Measurements from ENCODE around the gene NPM1.

NPM1 gene

GRCh38 chr5:171401167-171401947 lies 13.7 kb downstream of the NPM1 start:
- TF ChIP-seq YY1 (IDR thresholded peaks at IDR 0.05; ENCODE audit: low read depth) (no peak), TEAD4 (IDR thresholded peaks at IDR 0.05) (no peak), EP300 (IDR thresholded peaks at IDR 0.05; ENCODE audit: borderline replicate concordance) (no peak), ZBTB7A (IDR thresholded peaks at IDR 0.05; ENCODE audit: low read depth) (no peak)

- TF ChIP-seq NFIC (IDR thresholded peaks at IDR 0.05) = no peak
- TF ChIP-seq RAD21 (IDR thresholded peaks at IDR 0.05; ENCODE audit: low read depth) = no peak
- TF ChIP-seq TCF12 (IDR thresholded peaks at IDR 0.05; ENCODE audit: low read depth) = no peak
- no peak for TF ChIP-seq CREB1 (IDR thresholded peaks at IDR 0.05; ENCODE audit: low read depth)
- no peak for TF ChIP-seq MAX (IDR thresholded peaks at IDR 0.05)
- TF ChIP-seq EP300 (IDR thresholded peaks at IDR 0.05; ENCODE audit: borderline replicate concordance) = no peak
- TF ChIP-seq TAF1 (IDR thresholded peaks at IDR 0.05; ENCODE audit: low read depth) = no peak
- TF ChIP-seq CEBPB (IDR thresholded peaks at IDR 0.05) = no peak
- no peak for TF ChIP-seq FOXM1 (IDR thresholded peaks at IDR 0.05; ENCODE audit: borderline replicate concordance, low read depth)
- no peak for TF ChIP-seq USF1 (IDR thresholded peaks at IDR 0.05)
- TF ChIP-seq REST (IDR thresholded peaks at IDR 0.05; ENCODE audit: low read depth) = no peak
- TF ChIP-seq ZBTB7A (IDR thresholded peaks at IDR 0.05; ENCODE audit: low read depth) = no peak
- TF ChIP-seq YY1 (IDR thresholded peaks at IDR 0.05; ENCODE audit: low read depth) = no peak
- TF ChIP-seq TEAD4 (IDR thresholded peaks at IDR 0.05) = no peak
- TF ChIP-seq EGR1 (IDR thresholded peaks at IDR 0.05) = no peak
Observed at GRCh38 chr5:171405615-171406014, 18.0 kb downstream of the NPM1 start.

GRCh38 chr5:171407234-171407633 lies 19.6 kb downstream of the NPM1 start:
- no peak for TF ChIP-seq TAF1 (IDR thresholded peaks at IDR 0.05; ENCODE audit: low read depth)
- TF ChIP-seq NFIC (IDR thresholded peaks at IDR 0.05) = no peak
- TF ChIP-seq TCF12 (IDR thresholded peaks at IDR 0.05; ENCODE audit: low read depth) = no peak
- no peak for TF ChIP-seq TEAD4 (IDR thresholded peaks at IDR 0.05)
- no peak for TF ChIP-seq EP300 (IDR thresholded peaks at IDR 0.05; ENCODE audit: borderline replicate concordance)
- no peak for TF ChIP-seq USF1 (IDR thresholded peaks at IDR 0.05)
- no peak for TF ChIP-seq CREB1 (IDR thresholded peaks at IDR 0.05; ENCODE audit: low read depth)
- TF ChIP-seq ZBTB7A (IDR thresholded peaks at IDR 0.05; ENCODE audit: low read depth) = no peak
- TF ChIP-seq YY1 (IDR thresholded peaks at IDR 0.05; ENCODE audit: low read depth) = no peak
- no peak for TF ChIP-seq EGR1 (IDR thresholded peaks at IDR 0.05)
- no peak for TF ChIP-seq CEBPB (IDR thresholded peaks at IDR 0.05)
- no peak for TF ChIP-seq REST (IDR thresholded peaks at IDR 0.05; ENCODE audit: low read depth)
- no peak for TF ChIP-seq FOXM1 (IDR thresholded peaks at IDR 0.05; ENCODE audit: borderline replicate concordance, low read depth)
- TF ChIP-seq MAX (IDR thresholded peaks at IDR 0.05) = no peak
- TF ChIP-seq RAD21 (IDR thresholded peaks at IDR 0.05; ENCODE audit: low read depth) = no peak

GRCh38 chr5:171409164-171410136 lies 21.8 kb downstream of the NPM1 start:
- no peak for TF ChIP-seq TEAD4 (IDR thresholded peaks at IDR 0.05)
- TF ChIP-seq CREB1 (IDR thresholded peaks at IDR 0.05; ENCODE audit: low read depth) = no peak
- TF ChIP-seq EP300 (IDR thresholded peaks at IDR 0.05; ENCODE audit: borderline replicate concordance) = no peak
- no peak for TF ChIP-seq ZBTB7A (IDR thresholded peaks at IDR 0.05; ENCODE audit: low read depth)
- TF ChIP-seq CEBPB (IDR thresholded peaks at IDR 0.05) = no peak
- no peak for TF ChIP-seq TAF1 (IDR thresholded peaks at IDR 0.05; ENCODE audit: low read depth)
- TF ChIP-seq REST (IDR thresholded peaks at IDR 0.05; ENCODE audit: low read depth) = no peak
- TF ChIP-seq MAX (IDR thresholded peaks at IDR 0.05) = no peak
- TF ChIP-seq TCF12 (IDR thresholded peaks at IDR 0.05; ENCODE audit: low read depth) = no peak
- TF ChIP-seq RAD21 (IDR thresholded peaks at IDR 0.05; ENCODE audit: low read depth) = no peak
- TF ChIP-seq NFIC (IDR thresholded peaks at IDR 0.05) = no peak
